ENCODE measurements around the gene ARL13B. TPM values are rescaled to one million over a fixed set of nuclear protein-coding genes. Genes with fewer than 3 reads are reported as not detected.

Gene ARL13B
- total RNA-seq, 1 donor from 2014 or later, result 4.5 TPM

GRCh38 chr3:94012185-94012584 lies 32.2 kb downstream of the ARL13B start:
- Histone ChIP-seq H3K9me3 (no peaks in the 10 kb centered on the region), H3K27me3 (no peaks in the 10 kb centered on the region), H3K36me3 (peaks cover 0 to 2% of the 10 kb centered on the region in 2 donors), H3K4me1 (no peaks in the 10 kb centered on the region), H3K4me3 (no peak overlapping the region), H3K27ac (no peak overlapping the region)
- intact Hi-C loops (cut with DNase I), result no loop called here
- TF ChIP-seq CTCF (IDR thresholded peaks at IDR 0.05), result no peak
- no peak for DNase-seq (ENCODE audit: low spot score in 2 of 2)

DNA sequence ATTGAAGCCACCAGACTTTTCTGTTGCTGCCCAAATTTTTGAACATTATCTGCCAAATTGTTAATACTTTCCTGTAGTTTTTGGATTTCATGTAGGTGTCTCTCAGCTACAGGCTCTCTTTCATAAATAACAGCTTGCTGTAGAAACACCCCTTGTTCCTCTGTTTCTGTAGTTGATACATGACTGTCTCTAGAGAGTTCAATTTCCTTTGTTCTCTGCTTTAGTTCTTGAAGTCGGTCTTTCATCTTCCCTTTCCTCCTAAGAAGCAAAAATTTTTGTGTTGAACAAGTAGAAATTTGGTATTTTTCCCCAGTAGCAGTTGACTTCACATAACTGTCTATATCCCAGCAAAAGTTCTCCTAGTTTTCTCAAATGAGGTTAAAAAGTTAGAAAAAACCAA lies 35.1 kb downstream of the ARL13B start:
- Histone ChIP-seq H3K9me3 (no peaks in the 10 kb centered on the region), H3K27ac (no peak overlapping the region), H3K4me3 (no peak overlapping the region), H3K27me3 (no peaks in the 10 kb centered on the region), H3K4me1 (no peaks in the 10 kb centered on the region), H3K36me3 (peaks cover 0 to 2% of the 10 kb centered on the region in 2 donors)
- DNase-seq (ENCODE audit: low spot score in 2 of 2), result no peak
- intact Hi-C loops (cut with DNase I), result no loop called here
- no peak for TF ChIP-seq CTCF (IDR thresholded peaks at IDR 0.05)

DNA sequence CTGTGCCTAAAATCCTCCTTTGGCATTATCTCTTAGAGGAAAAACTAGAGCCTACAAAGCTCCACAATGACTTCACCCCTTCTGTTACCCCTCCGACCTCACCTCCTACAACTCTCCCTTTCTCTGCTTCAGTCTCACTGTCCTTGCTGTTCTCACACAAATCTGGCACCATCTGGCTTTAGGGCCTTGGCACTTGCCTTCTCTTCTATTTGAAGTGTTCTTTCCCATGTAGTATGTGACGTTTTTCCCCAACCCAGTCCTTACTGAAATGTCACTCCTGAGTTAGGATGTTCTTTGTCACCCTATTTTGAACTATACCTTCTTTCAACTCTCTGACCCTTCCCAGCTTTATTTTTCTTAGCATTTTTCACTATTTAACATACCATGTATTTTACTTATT lies 39.7 kb downstream of the ARL13B start:
- Histone ChIP-seq H3K36me3 (no peaks in the 10 kb centered on the region), H3K4me1 (no peaks in the 10 kb centered on the region), H3K4me3 (no peak overlapping the region), H3K9me3 (no peaks in the 10 kb centered on the region), H3K27me3 (no peaks in the 10 kb centered on the region), H3K27ac (no peak overlapping the region)
- intact Hi-C loops (cut with DNase I), result no loop called here
- no peak for DNase-seq (ENCODE audit: low spot score in 2 of 2)
- TF ChIP-seq CTCF (IDR thresholded peaks at IDR 0.05), result no peak

- intact Hi-C loops (cut with DNase I), result no loop called here
- no peaks in the 10 kb centered on the region for H3K4me1 ChIP-seq
- no peaks in the 10 kb centered on the region for H3K36me3 ChIP-seq
- no peaks in the 10 kb centered on the region for H3K9me3 ChIP-seq
- TF ChIP-seq CTCF (IDR thresholded peaks at IDR 0.05), result no peak
- no peak overlapping the region for H3K27ac ChIP-seq
- no peak for DNase-seq (ENCODE audit: low spot score in 2 of 2)
- no peak overlapping the region for H3K4me3 ChIP-seq
- no peaks in the 10 kb centered on the region for H3K27me3 ChIP-seq
Measured at GRCh38 chr3:94020293-94020692, 40.3 kb downstream of the ARL13B start.

DNA sequence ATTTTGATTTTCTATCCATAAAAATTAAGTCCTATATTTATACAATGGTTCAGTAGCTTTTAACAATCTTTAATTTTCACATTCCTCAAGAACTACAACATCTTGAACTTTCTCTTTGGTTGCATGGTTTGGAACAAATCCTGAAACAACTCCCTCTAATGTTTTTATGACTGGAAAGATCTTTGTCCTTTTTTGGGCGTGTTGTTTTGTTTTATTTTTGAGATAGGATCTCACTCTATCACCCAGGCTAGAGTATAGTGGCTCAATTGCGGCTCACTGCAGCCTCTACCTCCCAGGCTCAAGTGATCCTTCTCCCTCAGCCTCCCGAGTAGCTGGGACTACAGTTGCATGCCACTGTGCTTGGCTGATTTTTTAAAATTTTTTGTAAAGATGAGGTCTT lies 44.4 kb downstream of the ARL13B start:
- DNase-seq (ENCODE audit: low spot score in 2 of 2), result no peak
- Histone ChIP-seq H3K4me1 (peaks cover 0 to 3% of the 10 kb centered on the region in 2 donors), H3K27ac (peak overlapping the region; percentile 22 to 30), H3K9me3 (no peaks in the 10 kb centered on the region), H3K4me3 (peak overlapping the region in 1 of 2 donors; percentile 10), H3K36me3 (no peaks in the 10 kb centered on the region), H3K27me3 (no peaks in the 10 kb centered on the region)
- intact Hi-C loops (cut with DNase I), result no loop called here
- no peak for TF ChIP-seq CTCF (IDR thresholded peaks at IDR 0.05)

GRCh38 chr3:94026623-94027022 lies 46.7 kb downstream of the ARL13B start:
- no peaks in the 10 kb centered on the region for H3K9me3 ChIP-seq
- H3K4me1 ChIP-seq, result peaks cover 0 to 4% of the 10 kb centered on the region in 2 donors
- DNase-seq (ENCODE audit: low spot score in 2 of 2), result no peak
- H3K27ac ChIP-seq, result no peak overlapping the region
- intact Hi-C loops (cut with DNase I), result no loop called here
- no peak for TF ChIP-seq CTCF (IDR thresholded peaks at IDR 0.05)
- no peak overlapping the region for H3K4me3 ChIP-seq
- H3K27me3 ChIP-seq, result no peaks in the 10 kb centered on the region
- no peaks in the 10 kb centered on the region for H3K36me3 ChIP-seq

Measured in ascending aorta (tissue), 2 donors.